C1 segment of cervical spinal cord (tissue), 14 donors: ENCODE results near the gene IL1F10.
A peak's percentile ranks its signal among the peaks of the same experiment; 100 is the strongest.

ENCODE experiments used
- DNase-seq, 14 donors: peaks; one replicate each; lab custom pipeline; 2025; lab: John Stamatoyannopoulos, UW

Gene IL1F10

DNA sequence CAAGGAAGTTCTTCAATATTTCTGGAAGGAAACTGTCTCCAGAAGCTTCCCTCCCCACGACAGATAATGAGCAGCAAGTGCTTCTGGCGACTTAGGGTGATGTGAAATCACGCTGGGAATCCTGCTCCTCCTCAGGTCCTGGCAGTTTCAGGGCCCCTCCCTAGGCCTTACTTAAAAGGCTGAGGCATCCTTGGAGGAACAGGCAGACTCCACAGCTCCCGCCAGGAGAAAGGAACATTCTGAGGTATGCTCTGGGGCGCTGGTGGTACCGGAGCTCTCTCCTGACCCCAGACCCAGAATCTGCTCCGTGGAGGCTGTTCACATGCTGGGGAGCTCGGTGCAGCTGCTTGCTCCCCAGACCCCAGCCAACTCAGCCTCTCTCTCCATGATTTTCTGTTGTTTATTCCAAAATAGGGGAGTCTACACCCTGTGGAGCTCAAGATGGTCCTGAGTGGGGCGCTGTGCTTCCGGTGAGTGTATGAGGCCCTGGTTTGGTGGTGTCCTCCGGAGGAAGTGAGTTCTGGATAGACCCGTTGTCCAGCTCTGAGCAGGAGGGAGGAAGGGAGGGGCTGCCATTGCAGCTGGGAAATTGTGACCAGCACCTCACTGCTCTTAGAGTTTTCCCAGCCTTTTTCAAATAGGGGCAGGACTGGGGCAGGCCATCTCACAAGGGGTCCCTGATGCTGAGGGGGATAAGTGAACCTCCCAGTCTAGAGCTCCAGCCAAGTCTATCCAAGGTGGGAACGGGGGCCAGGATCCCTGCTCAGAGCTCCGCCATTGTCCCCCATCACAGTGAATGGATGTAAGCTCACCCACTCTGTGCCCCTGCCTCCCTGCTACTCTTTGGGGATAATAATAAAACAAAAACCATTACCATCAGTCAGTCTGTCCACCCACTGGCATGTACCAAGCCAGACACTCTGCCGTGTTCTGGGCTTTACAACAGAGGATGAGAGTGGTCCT is 8.5 kb upstream of the IL1F10 start, which contains the start of gene IL36RN:
Gene IL36RN (plus strand): TSS at position 201 of the 963 bp plus-strand sequence. CDS start 241 bp downstream, at position 442.
- DNase-seq: no peak

DNA sequence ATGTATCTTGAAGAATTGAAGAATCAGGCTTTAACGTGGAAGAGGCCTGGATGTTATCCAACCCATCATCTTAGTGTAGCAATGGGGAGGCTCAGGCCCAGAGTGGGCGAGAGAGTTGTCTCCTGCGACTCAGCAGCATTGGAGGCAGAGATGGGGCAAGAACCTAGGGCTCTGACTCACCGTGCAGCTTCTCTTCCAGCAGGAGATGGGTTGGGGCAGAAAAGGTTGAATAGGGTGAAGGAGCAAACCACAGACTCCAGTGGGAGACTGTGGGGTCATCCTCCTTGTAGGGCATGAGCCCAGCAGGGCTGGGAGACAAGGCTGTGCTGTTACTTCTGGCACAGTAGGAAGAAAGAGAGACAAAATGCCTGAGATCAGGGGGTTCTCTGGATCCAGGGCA is 7.4 kb upstream of the IL1F10 start:
- DNase-seq: no peak

DNA sequence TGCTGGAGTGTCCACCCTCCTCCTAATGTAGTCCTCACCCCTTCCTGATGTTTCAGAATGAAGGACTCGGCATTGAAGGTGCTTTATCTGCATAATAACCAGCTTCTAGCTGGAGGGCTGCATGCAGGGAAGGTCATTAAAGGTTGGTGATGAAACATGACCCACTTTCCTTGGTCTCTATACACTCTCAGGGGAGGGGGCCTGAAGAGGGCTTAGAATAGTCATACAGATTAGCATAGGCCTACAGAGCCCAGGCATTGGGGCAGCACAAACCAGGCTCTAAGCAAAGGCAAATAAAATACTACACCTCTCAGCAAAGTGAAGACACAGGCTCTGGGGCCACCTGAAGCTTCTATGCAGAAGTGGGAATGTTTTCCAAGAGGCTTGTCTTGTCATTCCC is 7.0 kb upstream of the IL1F10 start:
- no peak for DNase-seq

DNA sequence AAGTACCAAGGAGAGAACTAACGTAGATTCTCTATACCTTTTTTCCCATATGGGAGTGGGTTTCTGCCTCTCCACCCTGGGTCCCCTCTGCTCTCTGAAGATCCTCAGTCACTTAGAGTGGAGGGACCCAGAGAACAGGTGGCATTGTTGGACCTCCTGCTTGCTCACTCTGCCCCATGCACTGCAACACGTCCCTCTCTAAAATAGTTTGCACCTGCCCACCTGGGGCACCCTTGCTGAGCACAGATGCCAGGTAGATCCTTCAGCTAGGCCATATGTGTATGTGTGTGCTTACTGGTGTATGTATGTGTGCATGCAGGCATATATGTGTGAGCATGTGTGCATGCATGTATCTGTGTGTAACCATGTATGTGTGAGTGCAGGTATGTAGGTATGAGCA is 6.5 kb upstream of the IL1F10 start:
- DNase-seq: no peak

DNA sequence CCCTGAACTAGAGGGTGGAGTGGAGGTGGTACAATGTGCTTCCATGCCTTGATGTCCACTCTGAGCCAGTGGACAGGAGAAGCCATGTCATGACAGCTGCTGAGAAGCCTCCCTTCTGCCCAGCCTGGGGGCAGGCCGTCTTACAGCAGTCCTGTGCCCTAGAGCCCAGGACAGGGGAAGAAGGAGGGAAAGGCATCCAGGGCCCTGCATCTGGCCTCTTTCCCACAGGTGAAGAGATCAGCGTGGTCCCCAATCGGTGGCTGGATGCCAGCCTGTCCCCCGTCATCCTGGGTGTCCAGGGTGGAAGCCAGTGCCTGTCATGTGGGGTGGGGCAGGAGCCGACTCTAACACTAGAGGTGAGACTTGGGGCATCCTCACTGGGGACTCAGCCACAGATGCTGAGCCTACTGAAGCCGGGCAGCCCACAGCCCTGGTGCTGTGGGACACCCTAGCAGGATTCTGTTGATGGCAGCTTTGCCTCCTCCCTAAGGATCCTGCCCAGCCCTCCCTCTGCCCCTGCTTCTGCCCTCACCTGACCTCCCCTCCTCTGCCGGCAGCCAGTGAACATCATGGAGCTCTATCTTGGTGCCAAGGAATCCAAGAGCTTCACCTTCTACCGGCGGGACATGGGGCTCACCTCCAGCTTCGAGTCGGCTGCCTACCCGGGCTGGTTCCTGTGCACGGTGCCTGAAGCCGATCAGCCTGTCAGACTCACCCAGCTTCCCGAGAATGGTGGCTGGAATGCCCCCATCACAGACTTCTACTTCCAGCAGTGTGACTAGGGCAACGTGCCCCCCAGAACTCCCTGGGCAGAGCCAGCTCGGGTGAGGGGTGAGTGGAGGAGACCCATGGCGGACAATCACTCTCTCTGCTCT is 5.6 kb upstream of the IL1F10 start:
- no peak for DNase-seq

DNA sequence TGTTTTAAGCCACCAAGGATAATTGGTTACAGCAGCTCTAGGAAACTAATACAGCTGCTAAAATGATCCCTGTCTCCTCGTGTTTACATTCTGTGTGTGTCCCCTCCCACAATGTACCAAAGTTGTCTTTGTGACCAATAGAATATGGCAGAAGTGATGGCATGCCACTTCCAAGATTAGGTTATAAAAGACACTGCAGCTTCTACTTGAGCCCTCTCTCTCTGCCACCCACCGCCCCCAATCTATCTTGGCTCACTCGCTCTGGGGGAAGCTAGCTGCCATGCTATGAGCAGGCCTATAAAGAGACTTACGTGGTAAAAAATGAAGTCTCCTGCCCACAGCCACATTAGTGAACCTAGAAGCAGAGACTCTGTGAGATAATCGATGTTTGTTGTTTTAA is 3.5 kb upstream of the IL1F10 start:
- no peak for DNase-seq

DNA sequence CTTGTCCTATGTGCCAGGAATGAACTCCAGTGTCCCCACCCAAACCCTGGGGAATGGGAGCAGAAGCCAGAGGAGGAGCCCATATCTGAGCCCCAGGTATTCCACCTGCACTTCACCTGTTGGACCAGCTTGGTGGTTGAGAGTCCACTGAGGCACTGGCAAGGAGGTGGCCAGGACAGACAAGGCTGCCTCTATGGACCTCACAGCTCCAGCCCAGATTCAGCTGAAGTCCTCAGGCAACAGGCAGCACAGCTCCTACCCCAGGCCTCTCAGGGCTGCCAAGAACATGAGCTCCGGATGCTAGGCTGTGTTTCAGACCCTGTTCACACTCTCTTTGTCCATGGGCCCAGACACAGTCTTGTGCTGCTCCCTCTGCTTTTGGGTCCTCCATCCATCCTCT is 2.9 kb upstream of the IL1F10 start:
- no peak for DNase-seq

DNA sequence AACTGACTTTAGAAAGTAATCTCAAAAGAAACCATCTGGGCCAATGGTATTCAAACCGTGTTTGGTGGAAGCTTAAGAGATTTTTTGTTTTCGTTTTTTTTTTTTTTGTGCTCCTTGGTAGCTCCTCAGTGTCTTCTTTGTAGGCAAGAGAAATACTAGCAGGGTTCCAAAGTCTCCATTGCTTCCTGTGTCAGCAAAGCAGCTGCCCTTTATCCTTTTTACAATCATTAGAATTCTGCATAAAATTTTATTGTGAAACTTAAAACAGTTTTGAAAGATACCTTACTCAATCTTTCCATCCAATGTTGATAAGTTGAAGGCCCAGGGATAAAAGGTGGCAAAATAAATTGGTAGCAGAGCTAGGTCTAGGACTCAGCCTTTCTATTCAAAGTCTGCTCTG is 479 bp downstream of the IL1F10 start:
- DNase-seq: no peak

DNA sequence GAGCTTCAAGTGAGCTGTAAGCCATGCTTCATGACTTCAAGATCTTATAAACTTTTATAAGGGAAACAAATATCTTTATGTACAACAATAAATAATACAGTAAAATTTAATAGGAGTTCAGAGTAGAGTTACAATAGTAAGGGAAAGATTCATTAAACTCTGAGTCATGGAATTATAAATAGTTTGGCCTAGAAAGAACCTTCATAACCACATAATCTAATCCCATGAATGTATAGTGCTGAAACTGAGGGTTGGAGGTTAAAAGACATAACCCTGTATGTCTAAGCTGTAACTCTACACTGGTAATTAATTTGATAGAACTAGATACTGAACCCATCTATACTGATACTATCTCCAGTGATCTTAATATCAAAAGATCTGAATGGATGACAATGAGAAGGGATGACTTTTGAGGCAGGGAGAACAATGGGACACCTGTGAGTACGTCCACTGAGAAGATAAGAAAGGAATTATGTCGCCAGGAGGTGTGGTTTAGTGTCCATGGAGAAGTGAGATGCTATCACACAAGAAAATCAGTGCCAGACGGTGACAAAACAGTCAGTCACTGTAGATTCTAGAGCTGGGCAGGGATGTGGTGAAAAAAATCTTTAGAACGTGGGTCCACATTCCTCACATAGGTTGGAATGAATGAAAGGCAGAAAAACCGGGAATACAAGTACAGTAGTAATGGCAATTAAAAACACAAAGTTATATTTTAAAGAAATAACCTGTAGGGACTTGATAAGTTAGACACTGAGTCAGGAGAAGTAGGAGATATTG is 1.1 kb downstream of the IL1F10 start:
- no peak for DNase-seq

DNA sequence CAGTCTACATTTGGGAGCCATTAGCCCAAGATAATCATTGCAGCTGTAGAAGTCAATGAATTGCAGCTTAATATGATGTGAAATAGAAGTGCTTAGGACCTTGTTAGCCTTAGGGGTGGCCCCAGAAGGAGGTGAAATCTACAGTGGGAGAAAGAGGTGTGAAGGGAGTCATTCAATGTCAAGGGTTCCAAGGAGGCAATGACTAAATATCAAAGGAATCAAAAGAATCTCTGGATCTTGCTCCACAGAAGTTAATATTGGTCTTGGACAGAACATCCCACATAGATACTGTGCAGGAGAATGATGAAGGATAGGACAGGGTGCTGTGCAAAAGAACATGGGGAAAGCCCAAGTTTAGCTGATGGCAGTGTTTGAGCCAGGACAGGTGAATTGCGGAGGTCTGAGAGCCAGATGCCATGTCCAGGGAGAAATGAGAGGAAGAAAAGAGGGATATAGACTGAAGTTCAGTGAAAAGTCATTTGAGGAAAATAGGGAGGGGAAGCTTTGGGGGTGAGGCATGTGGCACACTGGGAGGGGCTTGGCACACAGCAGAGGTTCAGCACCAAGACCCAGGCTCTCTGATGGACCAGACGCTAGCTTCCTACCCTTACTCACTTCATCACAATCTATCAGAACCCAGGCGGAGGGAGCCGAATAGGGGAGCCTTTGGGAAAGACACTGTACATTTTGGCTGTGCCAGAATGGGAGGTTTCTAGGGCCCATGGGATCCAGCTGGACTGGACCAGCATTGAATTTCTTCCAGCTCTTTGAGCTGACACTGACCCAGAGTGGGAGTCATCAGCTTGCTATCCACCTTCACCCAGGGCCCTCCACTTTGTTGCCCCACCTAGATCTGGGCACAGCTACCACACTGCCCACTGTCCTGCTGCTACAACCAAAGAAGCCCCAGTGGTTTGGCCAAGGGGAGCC is 2.2 kb downstream of the IL1F10 start:
- no peak for DNase-seq

DNA sequence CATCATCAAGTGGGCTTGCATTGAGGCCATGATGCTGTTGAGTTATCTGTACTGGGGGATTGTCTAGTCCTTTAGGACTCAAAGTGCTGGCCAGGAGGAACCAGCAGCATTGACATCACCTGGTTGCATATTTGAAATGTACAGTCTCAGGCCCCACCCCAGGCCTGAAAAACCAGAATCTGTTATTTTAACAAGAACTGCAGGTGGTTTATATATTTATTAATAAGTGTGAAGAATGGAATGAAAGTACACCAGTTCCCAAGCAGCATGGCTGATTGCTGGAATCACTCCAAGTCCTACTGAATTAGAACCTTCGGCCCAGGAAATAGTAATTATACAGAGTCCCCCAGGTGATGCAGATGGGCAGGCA is 2.8 kb downstream of the IL1F10 start:
- no peak for DNase-seq

DNA sequence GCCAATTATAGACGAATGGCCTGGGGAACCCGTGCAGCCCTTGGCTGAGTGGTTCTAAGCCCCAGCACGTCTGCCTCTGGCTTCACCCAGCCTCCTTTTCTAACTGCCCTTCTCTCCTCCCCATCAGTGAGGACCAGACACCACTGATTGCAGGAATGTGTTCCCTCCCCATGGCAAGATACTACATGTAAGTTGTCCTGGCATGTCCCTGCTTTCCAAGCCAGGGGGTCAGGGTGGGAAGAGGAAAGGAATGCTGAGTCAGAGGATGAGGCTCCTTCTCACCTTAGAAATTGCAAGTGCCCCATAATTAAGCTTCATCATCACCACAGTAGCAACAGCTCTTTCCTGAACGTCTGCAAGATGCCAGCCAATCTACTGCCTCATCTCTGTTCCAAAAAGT is 4.8 kb downstream of the IL1F10 start:
- no peak for DNase-seq

DNA sequence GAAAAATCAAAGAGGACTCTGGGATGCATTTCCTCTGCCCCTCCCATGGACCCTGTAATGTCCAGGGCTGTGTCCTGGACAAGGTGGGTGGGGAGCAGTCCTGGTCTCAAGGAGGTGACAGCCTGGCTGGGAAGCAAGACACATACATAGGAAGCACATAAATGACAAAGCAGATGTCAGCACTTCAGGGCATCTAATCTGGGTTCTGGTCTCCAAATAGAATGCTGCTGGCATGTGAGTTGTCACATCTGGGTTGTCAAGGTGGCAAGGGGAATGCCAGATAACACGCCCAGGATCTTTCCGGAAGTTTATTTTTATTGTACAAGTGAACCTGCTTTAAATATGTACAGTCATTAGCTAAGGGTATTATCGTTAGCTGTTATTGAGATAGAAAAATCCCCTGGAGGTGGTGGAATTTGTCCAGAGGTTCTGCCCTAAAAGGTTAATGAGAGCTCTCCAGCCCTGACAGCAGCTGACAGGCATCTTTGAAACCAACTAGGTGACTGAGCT is 5.6 kb downstream of the IL1F10 start:
- no peak for DNase-seq

DNA sequence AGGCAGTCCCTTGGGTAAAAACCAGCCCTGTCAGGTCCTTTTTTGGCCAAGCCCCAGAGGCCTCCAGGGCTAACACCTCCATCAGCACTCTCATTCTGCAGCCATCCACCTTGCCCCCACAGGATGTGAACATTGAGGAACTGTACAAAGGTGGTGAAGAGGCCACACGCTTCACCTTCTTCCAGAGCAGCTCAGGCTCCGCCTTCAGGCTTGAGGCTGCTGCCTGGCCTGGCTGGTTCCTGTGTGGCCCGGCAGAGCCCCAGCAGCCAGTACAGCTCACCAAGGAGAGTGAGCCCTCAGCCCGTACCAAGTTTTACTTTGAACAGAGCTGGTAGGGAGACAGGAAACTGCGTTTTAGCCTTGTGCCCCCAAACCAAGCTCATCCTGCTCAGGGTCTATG is 7.3 kb downstream of the IL1F10 start:
- no peak for DNase-seq

DNA sequence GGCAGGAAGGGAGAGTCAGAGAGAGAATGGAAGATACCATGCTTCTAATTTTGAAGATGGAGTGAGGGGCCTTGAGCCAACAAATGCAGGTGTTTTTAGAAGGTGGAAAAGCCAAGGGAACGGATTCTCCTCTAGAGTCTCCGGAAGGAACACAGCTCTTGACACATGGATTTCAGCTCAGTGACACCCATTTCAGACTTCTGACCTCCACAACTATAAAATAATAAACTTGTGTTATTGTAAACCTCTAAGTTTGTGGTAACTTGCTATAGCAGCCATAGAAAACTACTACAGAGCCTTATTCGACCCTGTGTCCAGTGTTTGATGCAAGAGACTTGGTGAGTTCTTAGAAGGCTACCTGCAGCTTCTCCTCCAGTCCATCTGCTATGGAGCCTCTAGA is 7.8 kb downstream of the IL1F10 start:
- DNase-seq: no peak

DNA sequence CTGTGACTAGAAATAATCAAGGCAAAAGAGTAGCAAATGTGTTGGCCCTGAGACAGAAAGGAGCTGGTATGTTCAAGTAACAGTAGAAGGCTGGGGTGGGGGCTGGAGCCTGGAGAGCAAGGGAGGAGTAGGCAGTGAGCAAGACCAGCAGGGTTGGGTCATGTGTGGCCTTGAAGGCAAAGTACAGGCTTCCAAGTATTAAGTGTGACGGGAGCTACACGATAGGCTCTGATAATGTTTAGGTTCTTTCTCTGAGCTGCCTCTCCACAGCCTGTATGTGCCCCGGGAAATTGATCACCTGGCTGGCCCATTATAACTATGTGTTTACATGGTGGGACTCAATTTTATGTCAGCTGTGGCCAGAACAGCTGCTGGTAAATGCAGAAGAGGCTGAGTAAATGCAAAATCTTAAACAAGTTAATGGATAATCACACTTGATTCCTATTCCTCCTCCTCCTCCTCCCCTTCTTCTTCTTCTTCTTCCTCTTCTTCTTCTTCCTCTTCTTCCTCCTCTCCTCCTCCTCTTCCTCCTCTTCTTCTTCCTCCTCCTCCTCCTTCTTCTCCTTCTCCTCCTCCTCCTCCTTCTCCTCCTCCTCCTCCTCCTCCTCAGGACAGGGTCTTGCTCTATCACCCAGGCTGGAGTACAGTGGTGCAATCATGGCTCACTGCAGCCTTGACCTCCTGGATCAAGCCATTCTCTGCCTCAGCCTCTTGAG is 9.3 kb downstream of the IL1F10 start:
- DNase-seq: no peak

DNA sequence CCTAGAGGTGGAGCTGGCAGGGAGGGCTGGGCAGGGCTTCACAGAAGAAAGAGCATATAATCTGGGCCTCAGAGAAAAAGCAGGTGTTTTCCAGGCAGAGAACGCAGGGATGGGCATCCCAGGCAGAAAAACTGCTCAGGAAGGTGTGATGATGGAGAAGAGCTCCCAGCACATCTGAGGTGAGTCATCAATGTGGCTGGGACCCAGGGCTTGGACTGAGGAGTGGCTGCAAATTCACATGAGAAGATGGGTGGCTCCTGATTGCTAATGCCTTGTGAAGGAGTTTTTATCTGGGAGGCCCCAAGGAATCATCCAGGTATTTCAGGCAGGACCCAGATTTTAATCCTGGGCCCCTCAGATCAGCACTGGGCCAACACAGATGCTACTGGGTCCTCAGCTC is 10.2 kb downstream of the IL1F10 start:
- no peak for DNase-seq

DNA sequence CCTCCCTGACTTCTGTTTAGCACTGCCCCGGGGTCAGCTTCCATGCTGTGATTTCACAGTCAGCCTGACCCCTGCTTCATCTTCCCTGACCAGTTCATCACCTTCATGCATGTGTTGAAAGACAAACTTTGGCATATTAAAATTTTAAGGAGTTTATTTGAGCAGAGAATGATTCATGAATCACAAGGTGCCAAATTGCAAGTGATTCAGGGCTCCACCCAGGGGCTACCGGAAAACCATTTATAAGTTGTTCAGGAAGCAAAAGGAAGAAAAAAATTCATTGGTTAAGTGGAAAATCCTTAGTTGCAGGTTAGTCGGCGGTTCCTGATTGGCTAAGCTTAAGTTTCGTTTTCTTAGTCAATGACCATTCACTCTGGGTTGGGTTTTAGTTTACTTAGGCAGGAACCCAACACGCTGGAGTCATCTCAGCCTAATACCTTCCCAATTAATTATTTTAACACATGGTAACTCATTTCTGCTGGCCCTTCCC is 10.6 kb downstream of the IL1F10 start:
- no peak for DNase-seq

DNA sequence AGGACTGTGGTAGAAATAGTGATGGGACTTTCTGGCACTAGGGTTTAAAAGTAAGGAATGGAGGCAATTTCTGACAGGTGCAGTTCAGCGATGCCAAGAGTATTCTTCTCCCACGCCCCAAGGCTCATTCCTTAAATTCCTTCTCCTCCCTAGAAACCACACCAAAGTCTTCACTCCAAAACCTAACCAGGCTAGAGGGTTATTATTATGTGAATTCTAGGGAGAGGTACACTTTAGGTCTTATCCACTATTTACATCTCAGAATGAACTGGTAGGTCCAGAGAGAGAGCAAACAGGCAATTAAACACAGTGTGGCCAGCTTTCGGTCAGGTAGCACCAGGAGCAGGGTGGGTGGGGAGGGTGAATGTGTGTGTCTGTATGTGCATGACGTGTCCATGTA is 11.4 kb downstream of the IL1F10 start:
- no peak for DNase-seq

DNA sequence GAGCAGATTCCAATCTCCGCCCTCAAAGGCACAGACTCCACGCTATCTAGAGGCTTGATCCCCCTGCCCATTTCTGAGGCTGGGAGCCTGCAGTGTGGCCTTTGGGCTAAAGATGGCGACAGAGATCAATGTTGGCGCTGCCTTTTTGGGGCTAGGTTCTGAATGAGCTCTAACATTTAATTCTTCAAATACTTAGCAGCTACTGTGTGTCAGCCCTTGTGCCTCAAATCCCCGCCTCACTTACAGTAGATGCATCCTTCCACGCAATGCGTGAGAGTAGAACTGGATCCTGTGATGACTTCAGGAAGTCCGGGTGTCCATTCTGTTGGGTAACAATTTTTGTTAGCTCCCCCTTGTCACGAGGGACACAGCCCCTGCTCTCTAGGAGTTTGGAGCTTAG is 12.4 kb downstream of the IL1F10 start:
- peak in 2 of 14 donors; percentile 0 to 11 for DNase-seq
